GM19372 (cell line): ENCODE data around the gene CCDC91.
"Not testable (repeated sequence)": the region's sequence is repeated elsewhere in the genome, so short reads cannot be mapped to it uniquely, and the experiment has no call there.

ENCODE experiments used
- ATAC-seq: cut with Tn5 transposase; IDR thresholded peaks from one replicate; pipeline ENCODE4 v1.9.1; 2021; ENCODE audit warnings: mild to moderate bottlenecking, low read depth, moderate library complexity; ENCODE audit not compliant: unreplicated experiment

CCDC91 gene

GRCh38 chr12:28442101-28442500 lies 251.8 kb downstream of the CCDC91 start:
- ATAC-seq: no peak

- no peak for ATAC-seq
These were observed 253.1 kb downstream of the CCDC91 start for GRCh38 chr12:28443337-28443736.

DNA sequence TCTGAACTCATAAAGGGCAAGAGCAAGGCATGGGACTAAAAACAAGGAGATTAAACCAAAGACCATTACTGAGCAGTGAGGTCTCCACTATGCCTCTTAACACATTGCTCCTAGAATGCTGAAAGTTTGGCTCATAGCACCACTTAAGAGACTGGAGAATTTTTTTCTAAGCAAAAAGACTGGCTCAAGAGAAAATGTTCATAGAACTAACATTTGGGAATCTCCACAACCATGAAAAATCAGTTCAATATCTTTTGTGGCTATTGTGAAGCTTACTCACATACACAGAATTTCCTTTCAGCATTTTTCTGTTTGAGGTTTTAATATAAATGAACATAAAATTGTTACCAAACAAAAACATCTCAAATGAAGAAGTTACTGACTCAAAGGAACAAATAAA lies 255.8 kb downstream of the CCDC91 start:
- ATAC-seq: no peak

GRCh38 chr12:28453686-28454085 lies 263.4 kb downstream of the CCDC91 start:
- ATAC-seq: no peak

- no peak for ATAC-seq
These were observed 266.9 kb downstream of the CCDC91 start for GRCh38 chr12:28456934-28457710.

- no peak for ATAC-seq
These were observed 267.5 kb downstream of the CCDC91 start for GRCh38 chr12:28457785-28458184.

GRCh38 chr12:28459481-28459880 lies 269.2 kb downstream of the CCDC91 start:
- no peak for ATAC-seq

GRCh38 chr12:28460420-28461130 lies 270.3 kb downstream of the CCDC91 start:
- ATAC-seq: no peak

- ATAC-seq: no peak
These were observed 273.1 kb downstream of the CCDC91 start for GRCh38 chr12:28463396-28463795.

DNA sequence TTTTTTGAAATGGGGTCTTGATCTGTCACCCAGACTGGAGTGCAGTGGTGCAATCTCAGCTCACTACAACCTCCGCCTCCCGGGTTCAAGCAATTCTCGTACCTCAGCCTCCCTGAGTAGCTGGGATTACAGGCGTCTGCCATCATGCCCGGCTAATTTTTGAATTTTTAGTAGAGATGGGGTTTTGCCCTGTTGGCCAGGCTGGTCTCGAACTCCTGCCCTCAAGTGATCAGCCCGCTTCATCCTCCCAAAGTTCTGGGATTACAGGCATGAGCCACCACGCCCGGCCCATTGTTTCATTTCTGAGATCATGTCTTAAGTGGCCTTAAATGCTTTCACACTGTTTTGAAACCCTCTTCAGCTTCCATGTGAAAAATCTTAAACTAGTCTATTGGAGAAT lies 281.5 kb downstream of the CCDC91 start:
- not testable (repeated sequence) for ATAC-seq

- not testable (repeated sequence) for ATAC-seq
These were observed 285.9 kb downstream of the CCDC91 start for GRCh38 chr12:28476206-28476605.

DNA sequence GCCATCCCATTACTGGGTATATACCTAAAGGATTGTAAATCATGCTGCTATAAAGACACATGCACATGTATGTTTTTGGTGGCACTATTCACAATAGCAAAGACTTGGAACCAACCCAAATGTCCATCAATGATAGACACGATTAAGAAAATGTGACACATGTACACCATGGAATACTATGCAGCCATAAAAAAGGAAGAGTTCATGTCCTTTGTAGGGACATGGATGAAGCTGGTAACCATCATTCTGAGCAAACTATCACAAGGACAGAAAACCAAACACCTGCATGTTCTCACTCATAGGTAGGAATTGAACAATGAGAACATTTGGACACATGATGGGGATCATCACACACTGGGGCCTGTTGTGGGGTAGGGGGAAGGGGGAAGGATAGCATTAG lies 288.8 kb downstream of the CCDC91 start:
- not testable (repeated sequence) for ATAC-seq

DNA sequence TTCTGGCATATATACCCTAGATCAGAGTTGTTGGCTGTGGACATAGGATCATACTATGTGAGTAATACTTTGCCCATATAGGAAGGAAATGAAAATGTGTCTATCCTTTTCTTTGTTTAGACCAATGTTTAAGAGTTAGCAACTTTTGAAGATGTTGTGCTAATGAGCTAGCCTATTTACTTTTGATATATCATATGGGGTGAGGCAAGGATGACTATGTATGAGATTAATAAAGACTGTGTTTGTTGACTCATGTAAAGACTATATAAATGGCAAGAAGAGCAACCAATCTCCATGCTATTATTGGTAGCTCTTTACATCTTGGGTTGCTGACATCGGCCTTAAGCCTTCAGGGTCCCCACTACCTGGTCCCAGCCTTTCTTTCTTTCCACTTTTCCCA lies 289.4 kb downstream of the CCDC91 start:
- no peak for ATAC-seq

DNA sequence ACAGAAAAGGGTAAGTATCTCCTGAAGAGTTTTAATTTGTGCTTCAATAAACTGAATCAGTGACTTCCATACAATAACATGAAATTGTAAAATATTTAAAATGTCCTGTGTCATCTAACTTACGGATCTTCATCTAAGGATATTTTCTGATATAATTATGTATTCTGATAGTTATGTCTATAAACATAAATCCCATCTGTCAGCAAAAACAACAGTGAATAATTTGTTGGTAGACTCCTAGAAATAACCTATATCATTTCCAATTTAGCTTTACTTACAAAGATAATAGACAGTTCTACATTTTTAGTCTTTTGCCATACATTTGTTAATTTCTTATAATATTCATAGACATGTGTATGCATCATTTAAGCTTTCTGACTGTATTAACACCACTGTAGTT lies 293.9 kb downstream of the CCDC91 start:
- ATAC-seq: no peak

- no peak for ATAC-seq
These were observed 296.3 kb downstream of the CCDC91 start for GRCh38 chr12:28486521-28486920.

DNA sequence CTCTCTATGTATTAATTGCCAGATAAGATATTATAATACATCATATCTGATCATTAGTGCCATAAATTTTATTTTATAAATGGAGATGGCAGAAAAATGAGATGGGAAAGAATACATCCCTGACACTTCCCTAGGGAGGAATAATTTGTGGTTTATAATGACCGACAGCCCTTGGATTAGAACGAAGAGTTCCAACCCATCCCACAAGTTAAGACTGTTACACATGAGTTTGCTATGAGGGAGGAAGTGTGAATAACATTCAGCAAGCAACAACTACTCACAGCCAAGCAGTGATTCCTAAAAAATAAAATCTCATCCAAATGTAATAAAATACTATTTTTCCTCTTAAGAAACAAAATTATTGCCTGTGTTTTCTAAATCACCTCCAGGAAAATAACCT lies 299.0 kb downstream of the CCDC91 start:
- no peak for ATAC-seq

- ATAC-seq: peak; percentile 84
These were observed 307.7 kb downstream of the CCDC91 start for GRCh38 chr12:28497889-28498411.

- no peak for ATAC-seq
These were observed 308.6 kb downstream of the CCDC91 start for GRCh38 chr12:28498850-28499249.

GRCh38 chr12:28500373-28501024 lies 310.2 kb downstream of the CCDC91 start:
- no peak for ATAC-seq

- ATAC-seq: no peak
These were observed 316.0 kb downstream of the CCDC91 start for GRCh38 chr12:28506271-28506670.

GRCh38 chr12:28507033-28507432 lies 316.8 kb downstream of the CCDC91 start:
- ATAC-seq: no peak
